HUES64 (cell line): ENCODE measurements around the gene ATAD2B.

Experiments used
- H3K27ac ChIP-seq: 2 replicates; pipeline ENCODE4 v1.7.0; 2013; ENCODE audit warnings: low read depth, low read length, inconsistent platforms
- H3K27me3 ChIP-seq: 2 replicates; pipeline ENCODE4 v1.6.1; 2013; ENCODE audit warnings: mild to moderate bottlenecking, low read length; ENCODE audit not compliant: insufficient read depth
- H3K36me3 ChIP-seq: 2 replicates; pipeline ENCODE4 v1.6.1; 2013; ENCODE audit warnings: mild to moderate bottlenecking, low read length; ENCODE audit not compliant: insufficient read depth
- H3K4me1 ChIP-seq: 2 replicates; pipeline ENCODE4 v1.6.1; 2013; ENCODE audit warnings: mild to moderate bottlenecking, low read length, moderate library complexity; ENCODE audit not compliant: insufficient read depth
- H3K4me3 ChIP-seq: 2 replicates; pipeline ENCODE4 v1.5.1; 2013; ENCODE audit warnings: mild to moderate bottlenecking, low read length, moderate library complexity
- H3K9ac ChIP-seq: 2 replicates; pipeline ENCODE4 v1.6.1; 2013; ENCODE audit warnings: mild to moderate bottlenecking, low read depth, low read length
- H3K9me3 ChIP-seq: 2 replicates; pipeline ENCODE4 v1.6.1; 2013; ENCODE audit warnings: low read depth, low read length; ENCODE audit not compliant: insufficient read depth
- WGBS: fragments of 150-250, 120-280 bp; methylation state at CpG from one replicate; pipeline ENCODE4 v1.1.7; 2013; ENCODE audit warnings: missing lambda C conversion rate; 5-methylcytosine and 5-hydroxymethylcytosine counted together

Gene ATAD2B

GRCh38 chr2:23823863-23824262 lies 103.1 kb downstream of the ATAD2B start:
- Histone ChIP-seq H3K36me3 (peaks cover 18% of the 10 kb centered on the region), H3K27me3 (no peaks in the 10 kb centered on the region), H3K27ac (no peak overlapping the region), H3K4me1 (no peaks in the 10 kb centered on the region), H3K9ac (no peak overlapping the region), H3K4me3 (no peak overlapping the region), H3K9me3 (no peaks in the 10 kb centered on the region)
- 62% methylated on average over 3 of the region's 4 CpGs for WGBS

GRCh38 chr2:23814963-23815362 lies 112.0 kb downstream of the ATAD2B start:
- no peaks in the 10 kb centered on the region for H3K27me3 ChIP-seq
- WGBS, result over 99% methylated on average over 2 of the region's 2 CpGs

GRCh38 chr2:23813438-23813837 lies 113.5 kb downstream of the ATAD2B start:
- H3K9ac ChIP-seq, result no peak overlapping the region
- WGBS, result 100% methylated on average over 1 of the region's 2 CpGs
- no peak overlapping the region for H3K27ac ChIP-seq
- peaks cover 4% of the 10 kb centered on the region for H3K4me1 ChIP-seq
- H3K9me3 ChIP-seq, result no peaks in the 10 kb centered on the region
- peaks cover 28% of the 10 kb centered on the region for H3K36me3 ChIP-seq
- no peak overlapping the region for H3K4me3 ChIP-seq
- H3K27me3 ChIP-seq, result no peaks in the 10 kb centered on the region

More at GRCh38 chr2:23814963-23815362, 112.0 kb downstream of the ATAD2B start:
- Histone ChIP-seq H3K9me3 (no peaks in the 10 kb centered on the region), H3K4me3 (no peak overlapping the region), H3K9ac (no peak overlapping the region), H3K27ac (no peak overlapping the region), H3K4me1 (peaks cover 4% of the 10 kb centered on the region), H3K36me3 (peaks cover 17% of the 10 kb centered on the region)

- H3K9me3 ChIP-seq, result no peaks in the 10 kb centered on the region
- 100% methylated on average over 1 of the region's 1 CpG for WGBS
- H3K36me3 ChIP-seq, result peaks cover 20% of the 10 kb centered on the region
- no peak overlapping the region for H3K9ac ChIP-seq
- H3K4me1 ChIP-seq, result peaks cover 4% of the 10 kb centered on the region
- H3K4me3 ChIP-seq, result no peak overlapping the region
- no peak overlapping the region for H3K27ac ChIP-seq
- no peaks in the 10 kb centered on the region for H3K27me3 ChIP-seq
These were observed 117.8 kb downstream of the ATAD2B start for GRCh38 chr2:23809150-23809549.

- no peaks in the 10 kb centered on the region for H3K27me3 ChIP-seq
- H3K9me3 ChIP-seq, result no peaks in the 10 kb centered on the region
- H3K27ac ChIP-seq, result no peak overlapping the region
- H3K4me1 ChIP-seq, result peaks cover under 1% of the 10 kb centered on the region
- H3K36me3 ChIP-seq, result peaks cover 20% of the 10 kb centered on the region
- no peak overlapping the region for H3K4me3 ChIP-seq
- 100% methylated on average over 1 of the region's 1 CpG for WGBS
- no peak overlapping the region for H3K9ac ChIP-seq
These were observed 120.2 kb downstream of the ATAD2B start for GRCh38 chr2:23806665-23807249.

- no peaks in the 10 kb centered on the region for H3K27me3 ChIP-seq
- no peak overlapping the region for H3K9ac ChIP-seq
- H3K27ac ChIP-seq, result no peak overlapping the region
- no peak overlapping the region for H3K4me3 ChIP-seq
- no peaks in the 10 kb centered on the region for H3K9me3 ChIP-seq
- 94% methylated on average over 1 of the region's 2 CpGs for WGBS
- peaks cover 20% of the 10 kb centered on the region for H3K36me3 ChIP-seq
- H3K4me1 ChIP-seq, result no peaks in the 10 kb centered on the region
These were observed 120.7 kb downstream of the ATAD2B start for GRCh38 chr2:23806201-23806600.

GRCh38 chr2:23803965-23804542 lies 122.9 kb downstream of the ATAD2B start:
- Histone ChIP-seq H3K9me3 (no peaks in the 10 kb centered on the region), H3K9ac (no peak overlapping the region), H3K27ac (no peak overlapping the region), H3K27me3 (no peaks in the 10 kb centered on the region), H3K4me3 (no peak overlapping the region), H3K4me1 (no peaks in the 10 kb centered on the region), H3K36me3 (peaks cover 8% of the 10 kb centered on the region)
- 66% methylated on average over 3 of the region's 5 CpGs for WGBS

GRCh38 chr2:23803264-23803964 lies 123.5 kb downstream of the ATAD2B start:
- H3K4me3 ChIP-seq, result no peak overlapping the region
- H3K9ac ChIP-seq, result no peak overlapping the region
- WGBS, result 96% methylated on average over 4 of the region's 5 CpGs
- H3K4me1 ChIP-seq, result no peaks in the 10 kb centered on the region
- no peak overlapping the region for H3K27ac ChIP-seq
- H3K9me3 ChIP-seq, result no peaks in the 10 kb centered on the region
- H3K27me3 ChIP-seq, result no peaks in the 10 kb centered on the region
- H3K36me3 ChIP-seq, result peaks cover 2% of the 10 kb centered on the region

GRCh38 chr2:23801396-23801795 lies 125.5 kb downstream of the ATAD2B start:
- H3K4me3 ChIP-seq, result no peak overlapping the region
- H3K9ac ChIP-seq, result no peak overlapping the region
- no peak overlapping the region for H3K27ac ChIP-seq
- peaks cover 9% of the 10 kb centered on the region for H3K36me3 ChIP-seq
- no peaks in the 10 kb centered on the region for H3K4me1 ChIP-seq
- no peaks in the 10 kb centered on the region for H3K9me3 ChIP-seq
- WGBS, result 100% methylated on average over 1 of the region's 1 CpG
- no peaks in the 10 kb centered on the region for H3K27me3 ChIP-seq

GRCh38 chr2:23794234-23794633 lies 132.7 kb downstream of the ATAD2B start:
- H3K4me1 ChIP-seq, result no peaks in the 10 kb centered on the region
- H3K9me3 ChIP-seq, result no peaks in the 10 kb centered on the region
- H3K9ac ChIP-seq, result no peak overlapping the region

GRCh38 chr2:23793476-23793875 lies 133.4 kb downstream of the ATAD2B start:
- Histone ChIP-seq H3K27ac (no peak overlapping the region), H3K36me3 (peaks cover 9% of the 10 kb centered on the region), H3K9me3 (no peaks in the 10 kb centered on the region), H3K27me3 (no peaks in the 10 kb centered on the region), H3K4me1 (no peaks in the 10 kb centered on the region), H3K9ac (no peak overlapping the region), H3K4me3 (no peak overlapping the region)
- 85% methylated on average over 2 of the region's 2 CpGs for WGBS

More at GRCh38 chr2:23794234-23794633, 132.7 kb downstream of the ATAD2B start:
- Histone ChIP-seq H3K36me3 (peaks cover 9% of the 10 kb centered on the region), H3K4me3 (no peak overlapping the region), H3K27me3 (no peaks in the 10 kb centered on the region), H3K27ac (no peak overlapping the region)
- WGBS, result 100% methylated on average over 1 of the region's 1 CpG
